ENCODE data around the gene AP2A1. TPM values are rescaled to one million over a fixed set of nuclear protein-coding genes. Genes with fewer than 3 reads are reported as not detected.

AP2A1 gene
- polyA plus RNA-seq, 1 experiment, result 59.1 TPM

DNA sequence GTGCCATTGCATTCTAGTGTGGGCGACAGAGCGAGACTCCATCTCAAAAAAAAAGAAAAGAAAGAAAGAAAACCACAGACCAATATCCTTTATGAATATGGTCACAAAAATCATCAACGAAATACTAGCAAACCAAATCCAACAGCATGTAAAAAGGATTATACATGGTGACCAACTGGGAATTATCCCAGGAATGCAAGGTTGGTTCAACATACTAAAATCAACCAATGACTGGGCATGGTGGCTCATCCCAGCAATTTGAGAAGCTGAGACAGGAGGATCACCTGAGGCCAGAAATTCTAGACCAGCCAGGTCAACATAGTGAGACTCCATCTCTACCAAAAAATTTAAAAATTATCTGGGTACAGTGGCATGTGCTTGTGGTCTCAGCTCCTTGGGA, 10.8 kb upstream of the AP2A1 start:
- POLR2A ChIA-PET, result interaction anchor here (0.7 kb wide), 1 partner anchor 83 kb away, joined by 3 read pairs; no protein-coding TSS in a partner anchor
- peaks cover 15% of the 10 kb centered on the region for H3K9me3 ChIP-seq (ENCODE audit: control insufficient read depth, insufficient read depth, low read length)
- CTCF ChIA-PET, result interaction anchor here (0.6 to 0.7 kb wide), 2 partner anchors 38 to 57 kb away, joined by 3 read pairs; no protein-coding TSS in a partner anchor
- H3K4me3 ChIP-seq (ENCODE audit: low read depth, low read length), result no peak overlapping the region
- DNase-seq (ENCODE audit: low read depth, low spot score), result no peak
- no peak overlapping the region for H3K27ac ChIP-seq (ENCODE audit: low read depth, low read length)
- TF ChIP-seq, protein P1, sequence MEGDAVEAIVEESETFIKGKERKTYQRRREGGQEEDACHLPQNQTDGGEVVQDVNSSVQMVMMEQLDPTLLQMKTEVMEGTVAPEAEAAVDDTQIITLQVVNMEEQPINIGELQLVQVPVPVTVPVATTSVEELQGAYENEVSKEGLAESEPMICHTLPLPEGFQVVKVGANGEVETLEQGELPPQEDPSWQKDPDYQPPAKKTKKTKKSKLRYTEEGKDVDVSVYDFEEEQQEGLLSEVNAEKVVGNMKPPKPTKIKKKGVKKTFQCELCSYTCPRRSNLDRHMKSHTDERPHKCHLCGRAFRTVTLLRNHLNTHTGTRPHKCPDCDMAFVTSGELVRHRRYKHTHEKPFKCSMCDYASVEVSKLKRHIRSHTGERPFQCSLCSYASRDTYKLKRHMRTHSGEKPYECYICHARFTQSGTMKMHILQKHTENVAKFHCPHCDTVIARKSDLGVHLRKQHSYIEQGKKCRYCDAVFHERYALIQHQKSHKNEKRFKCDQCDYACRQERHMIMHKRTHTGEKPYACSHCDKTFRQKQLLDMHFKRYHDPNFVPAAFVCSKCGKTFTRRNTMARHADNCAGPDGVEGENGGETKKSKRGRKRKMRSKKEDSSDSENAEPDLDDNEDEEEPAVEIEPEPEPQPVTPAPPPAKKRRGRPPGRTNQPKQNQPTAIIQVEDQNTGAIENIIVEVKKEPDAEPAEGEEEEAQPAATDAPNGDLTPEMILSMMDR (IDR thresholded peaks at IDR 0.05; ENCODE audit: low read depth, low read length), result no peak
- H3K27me3 ChIP-seq (ENCODE audit: control insufficient read depth, insufficient read depth, low read length), result no peaks in the 10 kb centered on the region

DNA sequence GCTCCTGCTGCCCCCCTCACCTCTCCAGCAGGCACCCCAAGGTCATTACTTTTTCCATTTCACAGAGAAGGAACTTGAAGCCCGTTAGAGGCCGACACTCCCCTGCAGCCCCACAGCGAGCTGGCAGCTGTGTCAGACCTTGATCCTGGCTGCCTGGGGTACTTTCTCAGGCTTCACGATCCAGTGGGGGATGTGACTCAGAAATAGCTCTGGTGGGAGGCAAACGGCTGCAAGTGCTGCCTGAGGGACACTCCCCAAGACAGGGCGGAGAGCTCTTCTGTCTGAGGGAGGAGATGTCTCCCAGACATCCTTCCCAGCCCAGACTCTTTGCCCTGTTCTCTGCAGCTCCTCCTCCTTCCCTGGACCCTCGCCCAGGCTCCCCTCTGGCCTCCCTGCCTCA, 8.5 kb upstream of the AP2A1 start:
- Histone ChIP-seq H3K27me3 (ENCODE audit: control insufficient read depth, insufficient read depth, low read length) (no peaks in the 10 kb centered on the region), H3K4me3 (ENCODE audit: low read depth, low read length) (no peak overlapping the region), H3K9me3 (ENCODE audit: control insufficient read depth, insufficient read depth, low read length) (peaks cover 12% of the 10 kb centered on the region), H3K27ac (ENCODE audit: low read depth, low read length) (peak overlapping the region; percentile 11)
- POLR2A ChIA-PET, result no interaction called here
- DNase-seq (ENCODE audit: low read depth, low spot score), result peak; percentile 26
- TF ChIP-seq, protein P1 (IDR thresholded peaks at IDR 0.05; ENCODE audit: low read depth, low read length), result no peak
- CTCF ChIA-PET, result no interaction called here

DNA sequence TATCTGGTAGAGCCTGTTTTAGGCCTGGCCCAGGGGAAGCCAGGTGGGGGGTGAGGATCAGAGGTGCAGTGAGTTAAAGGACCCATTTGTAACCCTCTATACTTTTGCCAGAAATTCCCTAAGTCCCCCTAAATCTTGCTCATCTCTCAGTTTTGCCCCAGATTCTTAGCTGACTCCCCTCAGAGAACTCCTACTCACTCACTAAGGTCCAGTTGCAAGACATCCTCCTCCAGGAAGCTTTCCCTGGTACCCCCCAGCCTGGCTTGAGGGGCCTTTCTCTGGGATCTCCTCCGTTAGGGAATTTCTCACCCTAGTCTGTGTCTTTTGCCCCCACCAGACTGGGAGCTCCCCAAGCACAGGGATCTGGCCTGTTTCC, 5.6 kb upstream of the AP2A1 start:
- H3K4me3 ChIP-seq (ENCODE audit: low read depth, low read length), result no peak overlapping the region

DNA sequence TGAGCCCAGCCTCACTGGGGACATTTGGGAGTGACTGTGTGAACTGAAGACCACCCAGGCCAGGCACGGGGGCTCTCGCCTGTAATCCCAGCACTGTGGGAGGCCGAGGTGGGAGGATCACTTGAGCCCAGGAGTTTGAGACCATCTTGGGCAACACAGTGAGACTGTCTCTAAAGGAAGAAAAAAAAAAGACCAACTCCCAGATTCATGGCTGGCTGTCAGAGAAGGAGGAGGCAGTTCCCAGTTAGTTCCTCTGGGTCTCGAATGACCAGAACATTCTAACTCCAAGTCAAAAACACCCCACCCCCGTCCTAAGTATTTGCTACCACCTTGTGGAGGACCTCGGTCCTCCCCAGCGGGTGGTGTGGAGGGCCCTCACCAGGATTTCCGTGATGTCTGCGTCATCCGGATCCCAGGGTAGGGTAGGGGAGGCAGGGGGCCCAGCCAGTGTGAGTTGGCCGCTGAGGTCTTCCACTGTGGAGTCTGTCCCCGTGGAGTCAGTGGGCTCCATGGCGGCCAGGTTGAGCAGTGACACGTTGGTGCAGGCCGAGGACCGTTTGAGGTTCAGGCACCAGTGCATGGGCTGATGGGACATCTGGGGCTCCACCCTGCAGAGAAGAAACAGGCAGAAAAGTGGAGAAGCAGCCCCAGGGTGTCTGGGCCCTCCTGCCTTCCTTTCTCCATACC, 5.0 kb upstream of the AP2A1 start:
- no peak overlapping the region for H3K27ac ChIP-seq (ENCODE audit: low read depth, low read length)
- POLR2A ChIA-PET, result no interaction called here
- TF ChIP-seq, protein P1 (IDR thresholded peaks at IDR 0.05; ENCODE audit: low read depth, low read length), result peak; percentile 44
- no peak for DNase-seq (ENCODE audit: low read depth, low spot score)
- CTCF ChIA-PET, result no interaction called here
- no peaks in the 10 kb centered on the region for H3K9me3 ChIP-seq (ENCODE audit: control insufficient read depth, insufficient read depth, low read length)
- H3K27me3 ChIP-seq (ENCODE audit: control insufficient read depth, insufficient read depth, low read length), result no peaks in the 10 kb centered on the region
- no peak overlapping the region for H3K4me3 ChIP-seq (ENCODE audit: low read depth, low read length)

More for the DNA sequence above, 5.6 kb upstream of the AP2A1 start:
- H3K9me3 ChIP-seq (ENCODE audit: control insufficient read depth, insufficient read depth, low read length), result peaks cover under 1% of the 10 kb centered on the region; the same call in 1 of the 2 replicates
- no peak for DNase-seq (ENCODE audit: low read depth, low spot score)
- ChIA-PET POLR2A (no interaction called here), CTCF (no interaction called here)
- TF ChIP-seq, protein P1 (IDR thresholded peaks at IDR 0.05; ENCODE audit: low read depth, low read length), result no peak
- H3K27ac ChIP-seq (ENCODE audit: low read depth, low read length), result no peak overlapping the region
- no peaks in the 10 kb centered on the region for H3K27me3 ChIP-seq (ENCODE audit: control insufficient read depth, insufficient read depth, low read length)

DNA sequence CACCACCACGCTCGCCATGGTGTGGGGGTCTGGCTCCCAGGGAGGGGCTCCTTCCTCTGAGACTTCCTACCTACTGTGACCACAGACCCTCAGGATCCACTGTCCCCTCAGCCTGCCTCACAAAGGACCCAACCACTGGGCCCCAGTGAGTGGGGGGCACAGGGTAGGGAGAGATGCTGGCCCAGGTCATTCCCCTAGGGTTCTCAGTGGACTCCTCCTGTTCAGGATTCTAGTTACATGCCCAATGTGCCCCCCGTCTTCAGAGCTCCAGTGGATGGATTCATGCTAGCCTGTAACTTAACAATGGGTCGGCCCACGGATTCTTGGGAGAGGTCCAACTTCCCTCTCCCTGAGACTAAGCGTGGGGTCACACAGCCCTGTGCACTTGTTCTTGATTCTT, 3.6 kb upstream of the AP2A1 start, which contains the start of gene TSKS:
TSKS (minus strand) TSS at position 77 of the 400 bp plus-strand sequence; CDS start at position 18, 59 bp downstream.
- POLR2A ChIA-PET, result no interaction called here
- CTCF ChIA-PET, result interaction anchor here (0.7 kb wide), 1 partner anchor 82 kb away, joined by 3 read pairs; no protein-coding TSS in a partner anchor

More for the DNA sequence above, 3.6 kb upstream of the AP2A1 start, which contains the start of gene TSKS:
- H3K27ac ChIP-seq (ENCODE audit: low read depth, low read length), result no peak within 1 kb of the TSS
- no peaks in the 10 kb centered on the region for H3K27me3 ChIP-seq (ENCODE audit: control insufficient read depth, insufficient read depth, low read length)
- no peaks in the 10 kb centered on the region for H3K9me3 ChIP-seq (ENCODE audit: control insufficient read depth, insufficient read depth, low read length)
- H3K4me3 ChIP-seq (ENCODE audit: low read depth, low read length), result no peak within 1 kb of the TSS
- no peak for DNase-seq (ENCODE audit: low read depth, low spot score)
- TF ChIP-seq, protein P1 (IDR thresholded peaks at IDR 0.05; ENCODE audit: low read depth, low read length), result no peak
